ENCODE measurements around the gene XCL2. TPM values are rescaled to one million over a fixed set of nuclear protein-coding genes. Genes with fewer than 3 reads are reported as not detected.
"Not testable (repeated sequence)": the region's sequence is repeated elsewhere in the genome, so short reads cannot be mapped to it uniquely, and the experiment has no call there.

Gene XCL2
- not detected for total RNA-seq

- H3K36me3 ChIP-seq; H3K4me3 ChIP-seq; intact Hi-C loops (cut with DNase I; ENCODE audit: low total_unique reads); H3K9me3 ChIP-seq; DNase-seq; H3K27me3 ChIP-seq; H3K4me1 ChIP-seq; H3K27ac ChIP-seq: not testable (repeated sequence)
These were observed at the start of gene XCL2 for GRCh38 chr1:168543840-168544498. Gene XCL2 (minus strand): TSS chr1:168543997. CDS start chr1:168543964, 33 bp downstream.

- Histone ChIP-seq H3K27ac (no peak overlapping the region), H3K4me1 (no peaks in the 10 kb centered on the region), H3K4me3 (no peak overlapping the region), H3K9me3 (no peaks in the 10 kb centered on the region), H3K27me3 (no peaks in the 10 kb centered on the region), H3K36me3 (no peaks in the 10 kb centered on the region)
- no peak for DNase-seq
- TF ChIP-seq POLR2A (IDR thresholded peaks at IDR 0.05): no peak
- TF ChIP-seq CTCF (IDR thresholded peaks at IDR 0.05): no peak
- intact Hi-C loops (cut with DNase I; ENCODE audit: low total_unique reads): no loop called here
These were observed 47.9 kb upstream of the XCL2 start for GRCh38 chr1:168591641-168592250.

GRCh38 chr1:168591066-168591465 is 47.3 kb upstream of the XCL2 start:
- Histone ChIP-seq H3K36me3 (no peaks in the 10 kb centered on the region), H3K4me3 (no peak overlapping the region), H3K27ac (no peak overlapping the region), H3K4me1 (no peaks in the 10 kb centered on the region), H3K27me3 (no peaks in the 10 kb centered on the region), H3K9me3 (no peaks in the 10 kb centered on the region)
- DNase-seq: no peak
- TF ChIP-seq POLR2A (IDR thresholded peaks at IDR 0.05): no peak
- TF ChIP-seq CTCF (IDR thresholded peaks at IDR 0.05): no peak
- intact Hi-C loops (cut with DNase I; ENCODE audit: low total_unique reads): no loop called here

- DNase-seq: no peak
These were observed 45.4 kb upstream of the XCL2 start for GRCh38 chr1:168589167-168589566.

GRCh38 chr1:168585937-168586336 is 42.1 kb upstream of the XCL2 start:
- intact Hi-C loops (cut with DNase I; ENCODE audit: low total_unique reads): no loop called here

More at GRCh38 chr1:168589167-168589566, 45.4 kb upstream of the XCL2 start:
- Histone ChIP-seq H3K4me1 (no peaks in the 10 kb centered on the region), H3K36me3 (no peaks in the 10 kb centered on the region), H3K27me3 (no peaks in the 10 kb centered on the region), H3K9me3 (no peaks in the 10 kb centered on the region), H3K27ac (no peak overlapping the region), H3K4me3 (no peak overlapping the region)
- intact Hi-C loops (cut with DNase I; ENCODE audit: low total_unique reads): no loop called here
- no peak for TF ChIP-seq POLR2A (IDR thresholded peaks at IDR 0.05)
- no peak for TF ChIP-seq CTCF (IDR thresholded peaks at IDR 0.05)

More at GRCh38 chr1:168585937-168586336, 42.1 kb upstream of the XCL2 start:
- no peaks in the 10 kb centered on the region for H3K9me3 ChIP-seq
- TF ChIP-seq POLR2A (IDR thresholded peaks at IDR 0.05) (no peak), CTCF (IDR thresholded peaks at IDR 0.05) (no peak)
- no peak for DNase-seq
- H3K4me3 ChIP-seq: no peak overlapping the region
- H3K36me3 ChIP-seq: no peaks in the 10 kb centered on the region
- no peaks in the 10 kb centered on the region for H3K4me1 ChIP-seq
- no peaks in the 10 kb centered on the region for H3K27me3 ChIP-seq
- peak overlapping the region; percentile 65 to 82 for H3K27ac ChIP-seq

Data from uterus (tissue), 4 donors.